Stimulated activated naive CD4-positive, alpha-beta T cell (primary cell): Measurements from ENCODE around the gene KIF2A.

ENCODE experiments used
- DNase-seq, 6 experiments: peaks; one replicate each; lab custom pipeline; 2025; lab: John Stamatoyannopoulos, UW

KIF2A gene

GRCh38 chr5:62291829-62292228 is 14.2 kb upstream of the KIF2A start:
- peak; percentile 23 to 68 (median 36) for DNase-seq

DNA sequence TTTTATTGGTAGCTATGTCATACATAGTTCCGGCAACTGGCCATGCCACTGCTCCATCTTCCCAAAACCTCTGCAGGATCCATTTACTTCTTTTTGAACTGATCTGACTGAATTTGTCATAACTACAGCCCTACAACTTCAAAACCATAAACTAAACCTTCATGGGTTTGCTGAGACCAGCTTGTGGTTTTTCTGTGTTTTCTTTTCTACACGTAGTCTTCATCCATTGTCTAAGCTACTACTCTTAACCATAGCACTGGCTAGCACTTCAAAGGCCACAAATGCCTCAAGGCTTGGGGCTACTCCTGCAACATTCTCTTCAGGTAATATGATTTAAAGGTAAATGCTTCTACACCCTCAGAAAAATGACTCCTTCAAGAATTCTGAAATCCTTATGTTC is 9.0 kb upstream of the KIF2A start:
- peak in 1 of 6 experiments; percentile 2 for DNase-seq

GRCh38 chr5:62298118-62298517 is 7.9 kb upstream of the KIF2A start:
- no peak for DNase-seq

GRCh38 chr5:62299101-62299500 is 6.9 kb upstream of the KIF2A start:
- DNase-seq, result no peak

- DNase-seq, result peak in 5 of 6 experiments; percentile 5 to 74 (median 64)
Measured at GRCh38 chr5:62299600-62299999, 6.4 kb upstream of the KIF2A start.

DNA sequence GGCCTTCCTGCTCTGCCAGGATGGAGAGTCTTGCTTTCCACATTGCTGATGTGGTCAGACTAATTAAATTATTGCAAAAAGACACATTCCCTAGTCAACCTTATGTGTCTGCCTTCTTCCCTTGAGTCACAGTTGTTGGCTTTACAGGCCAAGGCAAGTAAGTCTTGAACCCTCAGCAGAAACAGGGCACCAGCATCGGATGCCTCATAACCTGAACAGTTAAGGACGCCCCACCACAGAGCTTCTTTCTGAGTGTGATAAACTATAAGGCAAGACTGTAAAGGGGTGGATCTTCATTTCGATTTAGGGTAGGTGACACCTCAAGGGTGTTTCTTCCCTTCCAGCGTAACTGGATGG is 670 bp upstream of the KIF2A start:
- no peak for DNase-seq

DNA sequence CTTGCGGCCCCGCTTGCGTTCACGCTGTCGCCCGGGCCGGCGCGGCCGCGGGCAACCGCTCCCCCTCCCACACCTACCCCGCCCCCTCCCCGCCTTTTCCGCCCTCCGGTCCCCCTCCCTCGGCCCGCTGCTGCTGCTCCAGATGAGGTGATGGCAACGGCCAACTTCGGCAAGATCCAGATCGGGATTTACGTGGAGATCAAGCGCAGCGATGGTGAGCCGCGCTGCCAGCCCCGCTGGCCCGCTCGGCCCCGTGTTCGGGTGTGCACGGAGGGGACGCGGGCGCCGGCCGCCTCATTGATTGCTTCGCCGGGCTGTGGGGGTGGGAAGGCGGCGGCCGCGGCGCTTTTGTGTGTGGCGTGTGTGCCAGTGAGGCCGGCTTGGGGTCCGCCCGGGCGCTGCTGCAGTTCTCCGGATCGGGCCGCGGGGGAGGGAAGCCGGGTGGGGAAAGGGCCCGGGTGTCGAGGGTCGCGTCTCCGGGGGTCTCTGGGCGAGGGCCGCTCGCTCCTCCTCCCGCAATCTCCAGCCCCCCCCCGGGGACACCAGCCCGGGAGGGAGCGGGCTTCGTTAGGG is 403 bp downstream of the KIF2A start:
- peak in 1 of 6 experiments; percentile 94 for DNase-seq

- peak; percentile 41 to 64 (median 51) for DNase-seq
Measured at GRCh38 chr5:62306896-62307689, 1.1 kb downstream of the KIF2A start.

DNA sequence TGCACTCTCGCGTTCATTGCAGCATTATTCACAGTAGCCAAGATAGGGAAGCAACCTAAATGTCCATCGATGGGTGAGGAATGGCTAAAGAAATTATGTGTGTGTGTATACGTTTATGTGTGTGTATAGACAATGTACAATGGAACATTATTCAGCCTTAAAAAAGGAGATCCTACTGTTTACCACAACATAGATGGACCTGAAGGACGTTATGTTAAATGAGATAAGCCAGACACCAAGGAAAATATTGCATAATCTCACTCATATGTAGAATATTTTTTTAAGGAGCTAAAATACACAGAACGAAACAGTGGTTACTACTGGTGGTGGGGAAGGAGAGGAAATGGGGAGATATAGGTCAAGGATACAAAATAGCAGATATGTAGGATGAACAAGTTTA is 2.4 kb downstream of the KIF2A start:
- no peak for DNase-seq

GRCh38 chr5:62309107-62309506 is 3.1 kb downstream of the KIF2A start:
- no peak for DNase-seq

GRCh38 chr5:62310426-62311143 is 4.6 kb downstream of the KIF2A start:
- no peak for DNase-seq

DNA sequence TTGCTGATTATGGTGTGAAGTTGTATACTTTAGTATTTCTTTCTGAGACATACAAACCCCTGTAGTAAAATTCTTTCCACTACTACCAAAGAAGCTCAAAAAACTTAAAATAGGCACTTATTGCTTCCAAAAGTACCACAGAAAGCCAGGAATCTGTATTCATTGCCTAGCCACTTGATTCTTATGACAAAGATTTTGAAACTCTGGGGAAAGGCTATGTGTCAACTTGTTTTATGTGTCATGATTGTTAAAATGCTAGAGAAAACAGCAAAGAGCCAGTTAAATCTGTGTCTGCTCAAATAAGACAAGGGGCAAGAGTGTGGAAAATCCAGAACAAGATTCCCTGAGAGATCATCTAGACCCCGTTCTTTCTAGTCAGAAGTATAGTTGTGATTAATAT is 6.0 kb downstream of the KIF2A start:
- no peak for DNase-seq

DNA sequence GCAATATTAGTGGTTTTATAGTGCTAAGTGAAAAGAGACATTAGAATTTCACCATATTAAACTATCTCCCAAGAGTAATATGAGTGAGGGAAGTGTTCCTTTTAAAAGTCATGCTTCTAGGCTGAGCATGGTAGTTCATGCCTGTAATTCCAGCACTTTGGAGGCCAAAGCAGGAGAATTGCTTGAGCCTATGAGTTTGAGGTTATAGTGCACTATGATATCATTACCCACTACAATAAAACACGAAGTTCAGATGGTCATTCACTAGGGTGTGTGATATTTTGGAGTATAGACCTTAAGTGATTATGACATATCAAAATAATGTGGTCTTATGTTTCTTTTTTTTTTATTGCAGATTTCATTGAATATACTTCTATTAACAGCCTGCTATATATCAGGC is 6.7 kb downstream of the KIF2A start:
- DNase-seq, result no peak

DNA sequence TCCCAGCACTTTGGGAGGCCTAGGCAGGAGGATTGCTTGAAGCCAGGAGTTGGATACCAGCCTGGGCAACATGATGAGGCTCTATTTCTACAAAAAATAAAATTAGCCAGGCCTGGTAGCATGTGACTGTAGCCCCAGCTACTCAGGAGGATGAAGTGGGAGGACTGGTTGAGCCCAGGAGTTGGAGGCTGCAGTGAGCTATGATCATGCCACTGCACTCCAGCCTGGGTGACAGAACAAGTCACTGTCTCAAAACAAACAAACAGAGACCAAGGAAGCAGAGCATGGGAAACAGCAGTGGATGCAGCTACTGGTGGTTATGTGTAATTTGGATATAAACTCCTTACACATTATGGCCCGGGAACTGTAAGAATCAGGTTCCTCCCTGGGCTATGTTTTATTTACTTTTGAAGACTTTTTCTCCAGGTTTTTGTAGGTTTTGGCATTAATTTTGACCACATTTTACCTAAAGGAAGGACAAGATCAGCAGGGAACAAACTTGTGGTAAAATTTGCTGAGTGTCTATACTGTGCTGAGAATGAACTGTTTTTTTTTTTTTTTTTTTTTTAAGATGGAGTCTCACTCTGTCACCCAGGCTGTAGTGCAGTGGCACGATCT is 8.3 kb downstream of the KIF2A start:
- no peak for DNase-seq

GRCh38 chr5:62315376-62316175 is 9.6 kb downstream of the KIF2A start:
- no peak for DNase-seq

DNA sequence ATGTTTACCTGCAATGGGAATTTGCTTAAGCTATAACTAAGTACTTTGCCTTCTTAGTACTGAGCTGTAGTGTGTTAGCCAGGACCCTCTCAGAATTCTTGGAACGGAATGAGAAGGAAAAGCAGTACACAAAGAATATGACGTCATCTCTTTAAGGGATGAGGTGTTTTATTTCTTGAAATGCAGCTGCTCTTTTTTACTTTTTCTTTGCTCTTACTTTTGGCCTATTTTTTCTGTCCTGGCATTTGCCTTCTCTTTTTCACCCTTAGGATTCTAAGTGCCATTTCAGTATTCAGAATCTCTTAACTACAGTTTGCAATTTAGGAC is 10.1 kb downstream of the KIF2A start:
- no peak for DNase-seq

DNA sequence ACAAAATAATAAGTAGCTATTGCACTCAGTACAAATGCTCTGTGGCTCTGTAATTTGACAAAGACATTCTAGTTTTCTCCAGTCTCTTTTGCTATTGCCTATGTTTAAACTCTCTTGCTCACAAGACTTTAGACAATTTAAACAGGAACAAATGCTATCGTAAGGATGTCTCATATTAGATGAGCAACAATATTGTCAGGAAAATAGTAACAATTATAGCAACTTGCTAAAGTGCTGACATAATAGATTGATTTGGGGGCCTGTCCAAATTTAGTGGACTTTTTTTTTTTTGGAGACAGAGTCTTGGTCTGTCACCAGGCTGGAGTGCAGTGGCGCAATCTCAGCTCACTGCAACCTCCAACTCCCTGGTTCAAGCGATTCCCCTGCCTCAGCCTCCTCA is 11.8 kb downstream of the KIF2A start:
- no peak for DNase-seq

GRCh38 chr5:62322484-62322883 is 16.5 kb downstream of the KIF2A start:
- no peak for DNase-seq

DNA sequence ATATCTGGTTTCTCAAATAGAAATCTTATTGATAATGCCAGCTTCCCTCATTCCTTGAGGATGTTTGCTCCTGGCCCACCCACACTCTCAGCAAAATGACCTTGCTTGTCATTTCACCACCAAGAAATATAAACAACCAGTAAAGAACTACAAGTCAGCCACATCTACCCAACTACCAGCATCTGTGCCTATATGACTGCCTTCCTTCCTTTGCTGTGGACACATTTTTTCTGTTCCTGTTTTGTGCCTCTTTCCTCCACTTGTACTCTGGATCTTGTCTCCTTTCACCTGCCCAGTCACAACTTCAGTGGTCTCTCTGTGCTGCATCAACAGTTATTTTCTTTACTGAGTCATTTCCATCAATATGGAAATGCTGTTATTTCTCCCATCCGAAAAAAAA is 20.3 kb downstream of the KIF2A start:
- DNase-seq, result no peak

- no peak for DNase-seq
Measured at GRCh38 chr5:62326702-62327101, 20.7 kb downstream of the KIF2A start.

DNA sequence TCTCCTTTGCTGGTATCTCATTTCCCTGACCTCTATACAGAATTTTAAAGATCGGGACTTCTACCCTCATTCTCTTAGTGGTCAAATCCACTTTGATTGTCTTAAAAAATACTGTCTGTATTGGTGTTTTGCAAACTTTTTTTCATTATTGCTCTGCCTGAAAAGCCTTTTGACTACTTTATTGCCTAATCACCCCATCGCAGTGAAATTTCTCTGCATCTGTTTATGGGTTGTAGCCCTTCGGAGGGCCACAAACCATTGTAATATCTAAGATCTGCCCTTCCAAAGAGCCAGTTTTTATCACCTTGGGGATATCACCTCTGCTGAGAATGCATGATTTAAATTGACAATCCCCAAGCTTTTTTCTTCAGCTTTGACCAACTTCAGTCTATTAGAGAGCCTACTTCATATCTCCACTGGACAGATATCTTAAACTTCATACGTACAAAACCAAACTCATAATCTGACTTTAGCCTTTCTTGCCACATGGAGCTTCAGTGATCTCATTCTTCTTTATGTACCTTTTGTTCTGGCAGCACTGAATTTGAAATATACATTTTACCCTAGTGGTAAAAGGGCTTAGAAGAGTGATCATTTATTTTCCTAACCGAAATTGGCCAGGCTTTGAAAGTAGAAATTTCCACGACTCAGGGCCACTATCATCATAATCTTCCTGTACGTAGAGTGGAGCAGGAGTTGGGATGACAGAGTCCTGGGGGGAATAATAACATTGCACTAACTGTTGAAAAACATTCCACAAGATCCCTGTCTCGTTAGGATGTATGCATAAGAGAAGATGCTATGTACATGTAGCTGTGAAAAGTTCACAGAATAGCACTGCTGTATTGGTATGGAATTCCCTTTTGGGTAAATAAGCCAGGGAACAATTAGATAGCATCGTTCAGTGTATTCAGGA is 21.4 kb downstream of the KIF2A start:
- no peak for DNase-seq
